Neural progenitor cell (in vitro differentiated cells): Measurements from ENCODE around the gene DEGS2. TPM values are rescaled to one million over a fixed set of nuclear protein-coding genes. Genes with fewer than 3 reads are reported as not detected.

Source experiments
- DNase-seq: peaks from one replicate; pipeline ENCODE4 v3.0.0-alpha.2; 2016; ENCODE audit warnings: low spot score
- H2AFZ ChIP-seq: fragments of 200-600 bp; sonication (generic); replicated peaks from 2 replicates; pipeline ENCODE4 v1.6.1; 2016; ENCODE audit warnings: antibody characterized with exemption
- H3F3A ChIP-seq: fragments of 200-600 bp; sonication (generic); 2 replicates; pipeline ENCODE4 v1.6.1; 2016; ENCODE audit warnings: antibody characterized with exemption, low read depth
- H3K27ac ChIP-seq: fragments of 200-600 bp; sonication (generic); 2 replicates; pipeline ENCODE4 v1.5.1; 2016; ENCODE audit warnings: mild to moderate bottlenecking
- H3K27me3 ChIP-seq: fragments of 200-600 bp; sonication (generic); 2 replicates; pipeline ENCODE4 v1.6.1; 2016; ENCODE audit warnings: mild to moderate bottlenecking, moderate library complexity
- H3K36me3 ChIP-seq: fragments of 200-600 bp; sonication (generic); 2 replicates; pipeline ENCODE4 v1.5.1; 2016
- H3K4me1 ChIP-seq: fragments of 200-600 bp; sonication (generic); 2 replicates; pipeline ENCODE4 v1.6.1; 2016; ENCODE audit warnings: mixed run types
- H3K4me2 ChIP-seq: fragments of 200-600 bp; sonication (generic); 2 replicates; pipeline ENCODE4 v1.6.1; 2016
- H3K4me3 ChIP-seq: fragments of 200-600 bp; sonication (generic); 2 replicates; pipeline ENCODE4 v1.5.1; 2016
- H3K79me2 ChIP-seq: fragments of 200-600 bp; sonication (generic); 2 replicates; pipeline ENCODE4 v1.6.1; 2016; ENCODE audit warnings: low read depth
- H3K9ac ChIP-seq: fragments of 200-600 bp; sonication (generic); 2 replicates; pipeline ENCODE4 v1.6.1; 2016
- H3K9me3 ChIP-seq: fragments of 200-600 bp; sonication (generic); 2 replicates; pipeline ENCODE4 v1.5.1; 2016; ENCODE audit warnings: low read depth
- H4K20me1 ChIP-seq: fragments of 200-600 bp; sonication (generic); 2 replicates; pipeline ENCODE4 v1.6.1; 2016; ENCODE audit warnings: low read depth
- H3K27ac Mint-ChIP-seq: 3 replicates; pipeline ENCODE4 v1.8.0; 2021; ENCODE audit warnings: mixed read lengths
- H3K27me3 Mint-ChIP-seq: 2 replicates; pipeline ENCODE4 v1.8.0; 2022; ENCODE audit warnings: low read depth, mild to moderate bottlenecking, inconsistent platforms, moderate library complexity, mixed read lengths; ENCODE audit not compliant: insufficient read depth
- H3K36me3 Mint-ChIP-seq: 3 replicates; pipeline ENCODE4 v1.8.0; 2021; ENCODE audit warnings: mixed read lengths
- H3K4me1 Mint-ChIP-seq: 3 replicates; pipeline ENCODE4 v1.8.0; 2021; ENCODE audit warnings: mixed read lengths
- H3K4me3 Mint-ChIP-seq: 3 replicates; pipeline ENCODE4 v1.8.0; 2021; ENCODE audit warnings: mild to moderate bottlenecking, moderate library complexity, mixed read lengths
- H3K9me3 Mint-ChIP-seq: 3 replicates; pipeline ENCODE4 v1.8.0; 2020; ENCODE audit warnings: mixed read lengths
- EZH2 ChIP-seq: fragments of 200-600 bp; sonication (generic); IDR thresholded peaks from 2 replicates; pipeline ENCODE4 v1.6.1; 2017; ENCODE audit warnings: antibody characterized with exemption, mild to moderate bottlenecking, moderate library complexity
- EZH2phosphoT487 ChIP-seq: fragments of 200-600 bp; sonication (generic); IDR thresholded peaks from 2 replicates; pipeline ENCODE4 v1.6.1; 2017; ENCODE audit warnings: antibody characterized with exemption
- total RNA-seq: library from RNA; depleted of rRNA; stranded (reverse); fragments of >200 nt; gene quantifications from 2 replicates; pipeline ENCODE4 v1.2.3, GENCODE V29; 2015; ENCODE audit warnings: low replicate concordance
- TF ChIP-seq, protein P1 (sequence below): fragments of 200-600 bp; sonication (generic); IDR thresholded peaks from 2 replicates; pipeline ENCODE4 v1.5.1; 2017; ENCODE audit warnings: antibody characterized with exemption, mild to moderate bottlenecking

DEGS2 gene
- total RNA-seq, 1 donor from 2014 or later = not detected

DNA sequence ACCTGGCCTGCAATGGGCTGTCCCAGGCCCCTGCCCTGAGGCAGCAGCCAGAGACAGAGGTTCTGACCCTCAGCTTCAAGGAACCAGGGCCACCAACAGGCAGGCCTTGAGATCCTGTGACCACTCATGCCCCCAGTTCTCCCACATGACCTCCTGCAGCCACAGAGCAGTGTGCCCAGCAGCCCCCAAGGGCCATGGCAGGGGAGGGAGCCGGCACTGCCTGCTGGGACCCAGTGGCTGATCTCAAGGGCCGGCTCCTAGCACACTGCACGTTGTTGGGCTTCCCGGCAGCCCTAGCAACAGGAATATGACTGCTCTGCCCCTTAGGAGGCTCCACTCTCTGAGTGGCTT, 14.8 kb downstream of the DEGS2 start:
- Mint-ChIP-seq H3K27me3 (peaks cover 8% of the 10 kb centered on the region), H3K36me3 (peaks cover 2% of the 10 kb centered on the region)

DNA sequence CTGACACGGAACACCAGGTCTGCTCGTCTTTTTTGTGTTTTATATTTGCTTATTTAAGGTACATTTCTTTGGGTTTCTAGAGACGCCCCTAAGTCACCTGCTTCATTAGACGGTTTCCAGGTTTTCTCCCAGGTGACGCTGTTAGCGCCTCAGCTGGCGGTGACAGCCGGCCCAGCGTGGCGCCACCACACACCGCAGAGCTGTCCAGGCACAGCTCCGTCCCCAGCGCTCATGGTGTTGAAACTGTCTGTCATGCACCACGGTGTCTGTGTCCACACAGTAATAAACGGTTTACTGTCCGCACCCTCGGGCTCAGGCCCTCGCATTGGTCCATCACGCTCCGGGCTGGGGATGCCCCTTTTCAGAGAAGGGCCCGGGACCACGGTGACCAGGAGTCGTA, 15.5 kb downstream of the DEGS2 start:
- DNase-seq = no peak
- peaks cover 14% of the 10 kb centered on the region for H3K4me1 Mint-ChIP-seq

More for the DNA sequence above, 14.8 kb downstream of the DEGS2 start:
- no peak for TF ChIP-seq EZH2phosphoT487
- TF ChIP-seq, protein P1, sequence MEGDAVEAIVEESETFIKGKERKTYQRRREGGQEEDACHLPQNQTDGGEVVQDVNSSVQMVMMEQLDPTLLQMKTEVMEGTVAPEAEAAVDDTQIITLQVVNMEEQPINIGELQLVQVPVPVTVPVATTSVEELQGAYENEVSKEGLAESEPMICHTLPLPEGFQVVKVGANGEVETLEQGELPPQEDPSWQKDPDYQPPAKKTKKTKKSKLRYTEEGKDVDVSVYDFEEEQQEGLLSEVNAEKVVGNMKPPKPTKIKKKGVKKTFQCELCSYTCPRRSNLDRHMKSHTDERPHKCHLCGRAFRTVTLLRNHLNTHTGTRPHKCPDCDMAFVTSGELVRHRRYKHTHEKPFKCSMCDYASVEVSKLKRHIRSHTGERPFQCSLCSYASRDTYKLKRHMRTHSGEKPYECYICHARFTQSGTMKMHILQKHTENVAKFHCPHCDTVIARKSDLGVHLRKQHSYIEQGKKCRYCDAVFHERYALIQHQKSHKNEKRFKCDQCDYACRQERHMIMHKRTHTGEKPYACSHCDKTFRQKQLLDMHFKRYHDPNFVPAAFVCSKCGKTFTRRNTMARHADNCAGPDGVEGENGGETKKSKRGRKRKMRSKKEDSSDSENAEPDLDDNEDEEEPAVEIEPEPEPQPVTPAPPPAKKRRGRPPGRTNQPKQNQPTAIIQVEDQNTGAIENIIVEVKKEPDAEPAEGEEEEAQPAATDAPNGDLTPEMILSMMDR = no peak
- TF ChIP-seq EZH2 = no peak
- Histone ChIP-seq H3K4me3 (no peak overlapping the region), H3K9ac (no peak overlapping the region), H3K36me3 (no peaks in the 10 kb centered on the region), H3K4me2 (no peak overlapping the region), H3F3A (peaks cover 13% of the 10 kb centered on the region), H3K9me3 (no peaks in the 10 kb centered on the region), H4K20me1 (no peaks in the 10 kb centered on the region), H3K27ac (no peak overlapping the region), H3K27me3 (no peaks in the 10 kb centered on the region), H3K79me2 (no peaks in the 10 kb centered on the region), H2AFZ (no peak overlapping the region), H3K4me1 (peaks cover 13% of the 10 kb centered on the region)
- H3K27ac Mint-ChIP-seq = no peak overlapping the region
- no peak overlapping the region for H3K4me3 Mint-ChIP-seq
- H3K4me1 Mint-ChIP-seq = peaks cover 13% of the 10 kb centered on the region
- no peak for DNase-seq
- H3K9me3 Mint-ChIP-seq = no peaks in the 10 kb centered on the region

DNA sequence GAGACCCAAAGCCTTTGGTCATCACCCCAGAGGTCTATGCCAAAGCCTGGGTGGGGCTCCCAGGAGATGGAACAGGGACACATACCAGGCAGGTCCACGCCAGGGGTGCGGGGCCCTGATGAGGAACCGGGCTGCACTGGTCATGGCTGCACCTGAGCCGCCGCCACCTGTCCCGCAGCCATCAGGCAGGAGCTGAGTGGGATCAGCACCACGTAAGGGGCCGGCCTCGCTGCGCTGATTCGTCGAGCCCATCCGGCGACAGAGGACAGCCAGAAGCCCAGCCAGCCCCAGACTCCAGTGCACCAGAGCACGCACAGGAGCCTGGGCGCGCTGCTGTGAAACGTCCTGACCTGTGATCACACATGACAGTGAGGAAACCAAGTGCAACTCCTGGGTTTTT, 15.9 kb downstream of the DEGS2 start:
- TF ChIP-seq, protein P1 = no peak
- TF ChIP-seq EZH2phosphoT487 = no peak
- no peak for TF ChIP-seq EZH2
- no peaks in the 10 kb centered on the region for H3K9me3 ChIP-seq
- no peak overlapping the region for H3K4me3 Mint-ChIP-seq
- H3K27ac Mint-ChIP-seq = no peak overlapping the region
- H3K4me1 ChIP-seq = peaks cover 13% of the 10 kb centered on the region
- H3K27ac ChIP-seq = no peak overlapping the region
- H3K36me3 ChIP-seq = no peaks in the 10 kb centered on the region
- no peak overlapping the region for H3K9ac ChIP-seq
- H2AFZ ChIP-seq = no peak overlapping the region
- peaks cover 13% of the 10 kb centered on the region for H3F3A ChIP-seq
- peaks cover 9% of the 10 kb centered on the region for H3K27me3 Mint-ChIP-seq
- H3K4me2 ChIP-seq = no peak overlapping the region
- H4K20me1 ChIP-seq = no peaks in the 10 kb centered on the region
- peaks cover 14% of the 10 kb centered on the region for H3K4me1 Mint-ChIP-seq
- no peaks in the 10 kb centered on the region for H3K79me2 ChIP-seq
- no peak for DNase-seq
- H3K4me3 ChIP-seq = no peak overlapping the region
- H3K27me3 ChIP-seq = no peaks in the 10 kb centered on the region
- H3K9me3 Mint-ChIP-seq = no peaks in the 10 kb centered on the region
- H3K36me3 Mint-ChIP-seq = peaks cover 4% of the 10 kb centered on the region

More for the DNA sequence above, 15.5 kb downstream of the DEGS2 start:
- Histone ChIP-seq H3F3A (peaks cover 13% of the 10 kb centered on the region), H3K4me2 (no peak overlapping the region), H2AFZ (no peak overlapping the region), H3K4me1 (peaks cover 13% of the 10 kb centered on the region), H3K9me3 (no peaks in the 10 kb centered on the region), H4K20me1 (no peaks in the 10 kb centered on the region), H3K36me3 (no peaks in the 10 kb centered on the region), H3K27ac (no peak overlapping the region), H3K27me3 (no peaks in the 10 kb centered on the region), H3K9ac (no peak overlapping the region), H3K79me2 (no peaks in the 10 kb centered on the region), H3K4me3 (no peak overlapping the region)
- Mint-ChIP-seq H3K27me3 (peaks cover 8% of the 10 kb centered on the region), H3K36me3 (peaks cover 4% of the 10 kb centered on the region), H3K9me3 (no peaks in the 10 kb centered on the region), H3K4me3 (no peak overlapping the region), H3K27ac (no peak overlapping the region)
- TF ChIP-seq, protein P1 = no peak
- TF ChIP-seq EZH2 (no peak), EZH2phosphoT487 (no peak)
